B cell (primary cell): Measurements from ENCODE around the gene SEMA6A. TPM values are rescaled to one million over a fixed set of nuclear protein-coding genes. Genes with fewer than 3 reads are reported as not detected.

Experiments
- ATAC-seq: fragments of 200-7000 bp; cut with Tn5 transposase; one replicate; pipeline ENCODE4 v1.10.0; 2021; ENCODE audit warnings: low read depth, mild to moderate bottlenecking, moderate number of reproducible peaks, moderate library complexity
- CTCF ChIA-PET: fragments of 350-600 bp; sonication (Branson Sonifier 250); formaldehyde crosslinking; loops from one replicate; lab custom pipeline; 2021; ENCODE audit warnings: antibody characterized with exemption, inconsistent platforms; lab: Charles Lee
- POLR2A ChIA-PET: fragments of 350-600 bp; sonication (Branson Sonifier 250); formaldehyde crosslinking; loops from one replicate; lab custom pipeline; 2021; ENCODE audit warnings: antibody characterized with exemption; lab: Charles Lee
- DNase-seq: peaks from one replicate; pipeline ENCODE4 v3.0.0; 2013
- H2AFZ ChIP-seq: 2 replicates; pipeline ENCODE4 v1.6.1; 2012; ENCODE audit warnings: mild to moderate bottlenecking, low read depth, low read length; ENCODE audit not compliant: insufficient read depth, poor library complexity, severe bottlenecking
- H3K27ac ChIP-seq, 2 donors: 1 replicate in 1 of 2; 2 replicates in 1 of 2; pipeline ENCODE4 v1.5.1; 2012 to 2013; ENCODE audit warnings: low read length in 2 of 2, mild to moderate bottlenecking in 2 of 2, moderate library complexity in 1 of 2
- H3K27me3 ChIP-seq, 4 experiments: fragments of 200-600 bp in 1 of 4; sonication (generic) in 1 of 4; replicated peaks in 1 of 4; 1 replicate in 2 of 4; 2 replicates in 2 of 4; pipeline versions ENCODE4 v1.6.1 to v1.7.0; 2013 to 2016; ENCODE audit warnings: low read length in 3 of 4, mild to moderate bottlenecking in 2 of 4, mixed read lengths in 1 of 4, moderate library complexity in 1 of 4; ENCODE audit not compliant: insufficient read depth in 4 of 4, control insufficient read depth in 3 of 4; ENCODE audit errors: control extremely low read depth in 1 of 4
- H3K36me3 ChIP-seq, 2 experiments: replicated peaks in 1 of 2; 1 replicate in 1 of 2; 2 replicates in 1 of 2; pipeline versions ENCODE4 v1.6.1 to v1.7.1; 2013; ENCODE audit warnings: low read length in 1 of 2; ENCODE audit not compliant: insufficient read depth in 2 of 2, control insufficient read depth in 1 of 2; ENCODE audit errors: control extremely low read depth in 1 of 2, extremely low read depth in 1 of 2
- H3K4me1 ChIP-seq, 2 donors: fragments of 200-600 bp in 1 of 2; sonication (generic) in 1 of 2; 1 replicate in 1 of 2; 2 replicates in 1 of 2; pipeline versions ENCODE4 v1.5.1 to v1.6.1; 2013 to 2017; ENCODE audit warnings: low read length in 2 of 2; ENCODE audit not compliant: control insufficient read depth in 2 of 2, insufficient read depth in 2 of 2
- H3K4me2 ChIP-seq: replicated peaks from 2 replicates; pipeline ENCODE3; 2012; ENCODE audit warnings: mild to moderate bottlenecking, low read depth, low read length; ENCODE audit not compliant: poor library complexity, severe bottlenecking
- H3K4me3 ChIP-seq, 5 experiments: fragments of 200-600 bp in 1 of 5; sonication (generic) in 1 of 5; 1 replicate in 3 of 5; 2 replicates in 2 of 5; pipeline versions ENCODE4 v1.5.1 to v1.7.0; 2011 to 2016; ENCODE audit warnings: low read length in 4 of 5, mild to moderate bottlenecking in 4 of 5, low read depth in 2 of 5, control low read depth in 1 of 5, moderate library complexity in 1 of 5; ENCODE audit not compliant: insufficient read depth in 1 of 5; ENCODE audit errors: control extremely low read depth in 1 of 5, extremely low read depth in 1 of 5
- H3K79me2 ChIP-seq: fragments of 200-600 bp; sonication (generic); one replicate; pipeline ENCODE4 v1.6.0; 2016; ENCODE audit warnings: low read length; ENCODE audit not compliant: control insufficient read depth, insufficient read depth
- H3K9ac ChIP-seq: fragments of 200-600 bp; sonication (generic); 2 replicates; pipeline ENCODE4 v1.6.1; 2017; ENCODE audit warnings: mild to moderate bottlenecking, low read length, moderate library complexity
- H3K9me3 ChIP-seq, 3 donors: one replicate each; pipeline versions ENCODE4 v1.6.1 to v1.7.1; 2013; ENCODE audit warnings: low read length in 2 of 3; ENCODE audit not compliant: control insufficient read depth in 2 of 3, insufficient read depth in 1 of 3; ENCODE audit errors: control extremely low read depth in 1 of 3
- H4K20me1 ChIP-seq: 2 replicates; pipeline ENCODE4 v1.6.0; 2012; ENCODE audit warnings: mild to moderate bottlenecking, low read length; ENCODE audit not compliant: insufficient read depth, control insufficient read depth, poor library complexity, severe bottlenecking
- H3K27ac Mint-ChIP-seq: one replicate; pipeline ENCODE4 v1.8.0; 2021; ENCODE audit warnings: mixed read lengths
- H3K27me3 Mint-ChIP-seq: one replicate; pipeline ENCODE4 v1.8.0; 2021; ENCODE audit warnings: mixed read lengths
- H3K4me1 Mint-ChIP-seq: one replicate; pipeline ENCODE4 v1.8.0; 2021; ENCODE audit warnings: mixed read lengths
- H3K4me3 Mint-ChIP-seq: one replicate; pipeline ENCODE4 v1.8.0; 2021; ENCODE audit warnings: mixed read lengths
- H3K9me3 Mint-ChIP-seq: one replicate; pipeline ENCODE4 v1.8.0; 2022; ENCODE audit warnings: mixed read lengths; ENCODE audit not compliant: insufficient read depth
- EZH2 ChIP-seq: IDR thresholded peaks from 2 replicates; pipeline ENCODE4 v1.6.1; 2012; ENCODE audit warnings: borderline replicate concordance, low read depth, mild to moderate bottlenecking, moderate library complexity, low read length; ENCODE audit not compliant: insufficient read depth, poor library complexity, severe bottlenecking
- WGBS: methylation state at CpG from one replicate; pipeline ENCODE4 v1.1.5; 2013; ENCODE audit warnings: missing lambda C conversion rate; ENCODE audit not compliant: insufficient coverage; 5-methylcytosine and 5-hydroxymethylcytosine counted together
- intact Hi-C: fragments of 100-400 bp; cut with micrococcal nuclease; formaldehyde crosslinking; loops from one replicate; pipeline ENCODE4 v1.10.0; 2022
- polyA plus RNA-seq: library from polyadenylated mRNA; depleted of rRNA; stranded (reverse); fragments of >200 nt; gene quantifications from 2 replicates; pipeline ENCODE4 v1.2.3, GENCODE V29; 2012
- total RNA-seq, 2 donors: library from RNA; stranded (reverse); fragments of 120-200 nt in 1 of 2; gene quantifications; 1 replicate in 1 of 2; 2 replicates in 1 of 2; pipeline versions ENCODE4 v1.2.3 to v1.2.4, GENCODE V29; 2013 to 2022
- TF ChIP-seq, protein P1 (sequence below): fragments of 200-600 bp; IDR thresholded peaks from one replicate; pipeline ENCODE4 v1.8.0; 2022; ENCODE audit warnings: antibody characterized with exemption, mild to moderate bottlenecking

Gene SEMA6A
- total and polyA plus RNA-seq, 2 donors (not counting 1 experiment from before 2014, with no cell fraction given): 0.44 TPM; not detected in 1

DNA sequence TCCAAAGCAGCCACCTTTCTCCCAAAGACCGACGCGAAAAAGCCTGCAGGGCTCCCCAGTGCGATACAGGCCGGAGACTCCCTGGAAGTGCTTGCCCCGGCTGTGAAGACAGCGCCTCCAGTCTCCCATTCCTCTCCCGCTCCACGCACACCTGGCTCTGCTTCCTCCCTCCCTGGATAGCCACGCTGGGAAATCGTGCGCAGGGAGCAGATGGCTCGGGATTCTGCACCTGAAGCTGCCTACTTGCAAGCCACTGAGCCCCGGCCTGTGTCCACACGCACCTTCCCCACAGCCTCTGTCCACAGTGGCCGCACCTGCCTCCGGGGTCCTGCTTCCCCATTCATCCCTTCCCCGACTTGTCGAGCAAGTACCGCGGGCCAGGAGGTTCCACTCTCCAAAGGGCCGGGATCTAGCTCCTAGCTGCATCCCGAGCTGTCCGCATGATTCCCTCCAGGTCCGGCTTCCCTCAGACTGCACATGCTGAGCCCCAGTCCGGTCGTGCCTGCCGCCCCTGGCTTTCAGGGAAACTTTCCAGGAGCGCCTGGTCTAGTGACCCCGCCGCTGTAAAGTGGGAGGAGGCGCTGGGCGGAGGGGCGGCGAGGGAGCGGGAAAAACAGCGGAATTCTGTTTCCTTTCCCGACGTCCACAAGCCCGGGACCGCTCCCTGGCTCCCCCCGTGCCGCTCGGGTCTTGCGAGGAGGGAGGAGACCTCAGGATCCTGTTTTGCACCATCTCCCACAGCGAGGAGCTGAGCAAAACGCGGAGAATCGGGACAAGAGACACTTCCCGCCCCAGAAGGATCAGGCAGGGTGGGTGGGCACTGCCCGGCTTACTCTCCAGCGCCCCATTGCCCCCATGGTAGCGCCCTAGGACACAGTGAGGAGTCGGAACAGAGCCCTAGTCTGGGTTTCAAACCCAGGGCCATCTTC is 2.0 kb downstream of the SEMA6A start:
- Histone ChIP-seq H4K20me1 (no peaks in the 10 kb centered on the region), H3K4me2 (peak overlapping the region; percentile 73), H3K27ac (no peak overlapping the region), H3K27me3 (peaks cover 0 to 67% (median 42%) of the 10 kb centered on the region in 4 experiments), H3K79me2 (no peaks in the 10 kb centered on the region), H3K4me1 (peaks cover 44 to 50% of the 10 kb centered on the region in 2 donors), H2AFZ (no peak overlapping the region), H3K36me3 (no peaks in the 10 kb centered on the region), H3K9me3 (peaks cover 0 to 24% (median 0%) of the 10 kb centered on the region in 3 donors), H3K9ac (no peak overlapping the region), H3K4me3 (peak overlapping the region in 1 of 5 experiments; percentile 34)
- Mint-ChIP-seq H3K27me3 (peaks cover 79% of the 10 kb centered on the region), H3K4me1 (peaks cover 37% of the 10 kb centered on the region), H3K27ac (no peak overlapping the region), H3K4me3 (peak overlapping the region; percentile 81), H3K9me3 (no peaks in the 10 kb centered on the region)
- TF ChIP-seq EZH2: no peak
- TF ChIP-seq, protein P1, sequence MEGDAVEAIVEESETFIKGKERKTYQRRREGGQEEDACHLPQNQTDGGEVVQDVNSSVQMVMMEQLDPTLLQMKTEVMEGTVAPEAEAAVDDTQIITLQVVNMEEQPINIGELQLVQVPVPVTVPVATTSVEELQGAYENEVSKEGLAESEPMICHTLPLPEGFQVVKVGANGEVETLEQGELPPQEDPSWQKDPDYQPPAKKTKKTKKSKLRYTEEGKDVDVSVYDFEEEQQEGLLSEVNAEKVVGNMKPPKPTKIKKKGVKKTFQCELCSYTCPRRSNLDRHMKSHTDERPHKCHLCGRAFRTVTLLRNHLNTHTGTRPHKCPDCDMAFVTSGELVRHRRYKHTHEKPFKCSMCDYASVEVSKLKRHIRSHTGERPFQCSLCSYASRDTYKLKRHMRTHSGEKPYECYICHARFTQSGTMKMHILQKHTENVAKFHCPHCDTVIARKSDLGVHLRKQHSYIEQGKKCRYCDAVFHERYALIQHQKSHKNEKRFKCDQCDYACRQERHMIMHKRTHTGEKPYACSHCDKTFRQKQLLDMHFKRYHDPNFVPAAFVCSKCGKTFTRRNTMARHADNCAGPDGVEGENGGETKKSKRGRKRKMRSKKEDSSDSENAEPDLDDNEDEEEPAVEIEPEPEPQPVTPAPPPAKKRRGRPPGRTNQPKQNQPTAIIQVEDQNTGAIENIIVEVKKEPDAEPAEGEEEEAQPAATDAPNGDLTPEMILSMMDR: no peak
- ChIA-PET POLR2A (no interaction called here), CTCF (no interaction called here)
- WGBS: 11% methylated on average over 50 of the region's 54 CpGs
- ATAC-seq (no peak), DNase-seq (peak; percentile 18)
- intact Hi-C loops: no loop called here
